Activated T-cell treated with anti-CD3 and anti-CD28 coated beads for 48 hours (primary cell): ENCODE measurements around the gene GNS.

ENCODE experiments used
- DNase-seq: peaks from one replicate; pipeline ENCODE4 v3.0.0-alpha.2; 2020; ENCODE audit warnings: low read depth

Gene GNS

DNA sequence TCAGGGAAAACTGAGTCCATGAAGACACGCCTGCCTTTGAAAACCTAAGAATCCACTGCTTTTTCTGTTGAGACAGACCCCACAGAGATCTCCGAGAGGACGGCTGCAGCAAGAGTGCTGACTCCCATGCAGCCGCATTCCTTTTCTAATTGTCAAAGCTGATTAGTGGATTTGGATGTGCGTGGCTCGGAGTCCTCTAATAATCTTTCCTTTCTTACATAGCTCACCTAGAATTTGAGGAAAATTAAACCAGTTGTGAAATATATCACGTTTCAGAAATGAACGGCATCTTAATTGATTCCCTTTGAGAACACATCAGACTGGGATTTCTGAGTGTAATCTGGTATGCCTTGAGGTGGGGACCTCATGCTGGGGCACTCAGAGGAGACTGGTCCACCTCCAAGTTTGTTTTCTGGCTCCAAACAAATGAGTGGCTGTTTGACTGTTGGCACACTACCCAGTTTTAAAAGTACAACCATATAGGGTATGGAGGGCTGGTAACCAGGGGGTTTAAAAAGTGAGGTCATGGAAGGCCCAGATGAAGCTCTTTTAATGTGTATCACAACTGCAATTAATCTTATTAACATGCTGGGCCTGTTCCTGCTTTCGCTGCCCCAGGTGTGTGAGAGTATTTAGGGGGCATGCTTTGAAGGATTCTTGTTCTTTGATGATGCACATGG lies 85.6 kb downstream of the GNS start:
- no peak for DNase-seq

DNA sequence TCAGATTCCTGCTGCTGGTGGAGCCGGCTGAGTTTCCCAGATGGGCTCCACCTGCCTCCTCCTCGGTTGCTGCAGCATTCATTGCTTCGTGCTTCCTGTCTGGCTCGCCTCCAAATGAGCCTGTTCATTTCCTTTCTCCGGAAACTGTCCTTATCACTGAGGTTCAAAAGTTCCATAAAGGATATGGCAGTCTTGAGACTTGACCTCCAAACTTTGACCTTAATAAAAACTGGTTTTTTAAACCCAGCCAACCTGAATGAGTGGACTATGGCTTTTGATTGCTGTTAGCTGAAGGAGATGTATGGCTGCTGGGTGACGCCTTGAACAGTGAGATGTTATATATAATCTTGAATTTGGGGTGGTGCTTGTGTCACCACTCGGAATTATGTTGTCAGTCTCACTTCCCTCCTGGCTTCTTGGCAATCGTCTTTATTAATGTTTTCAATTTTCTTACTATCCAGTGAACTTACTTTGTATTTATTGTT lies 86.2 kb downstream of the GNS start:
- DNase-seq, result no peak

DNA sequence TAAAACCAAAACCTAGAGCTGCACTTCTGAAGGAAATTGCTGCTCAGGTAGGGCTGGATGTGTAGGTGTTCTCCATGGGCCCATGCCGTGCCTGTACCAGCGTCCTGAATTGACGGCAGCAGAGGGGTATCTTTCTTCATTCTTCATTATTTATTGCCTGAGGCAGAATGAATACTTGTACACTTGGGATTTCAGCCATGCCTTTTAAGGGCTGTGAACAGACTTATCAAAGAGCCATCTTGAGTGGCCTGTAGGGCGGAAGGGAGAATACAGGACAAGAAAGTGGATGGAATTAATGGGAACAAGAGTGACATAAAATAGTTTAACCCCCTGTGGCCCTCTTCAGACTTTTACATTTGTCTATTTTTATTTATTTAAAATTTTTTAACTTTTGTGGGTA lies 87.5 kb downstream of the GNS start:
- DNase-seq, result no peak

DNA sequence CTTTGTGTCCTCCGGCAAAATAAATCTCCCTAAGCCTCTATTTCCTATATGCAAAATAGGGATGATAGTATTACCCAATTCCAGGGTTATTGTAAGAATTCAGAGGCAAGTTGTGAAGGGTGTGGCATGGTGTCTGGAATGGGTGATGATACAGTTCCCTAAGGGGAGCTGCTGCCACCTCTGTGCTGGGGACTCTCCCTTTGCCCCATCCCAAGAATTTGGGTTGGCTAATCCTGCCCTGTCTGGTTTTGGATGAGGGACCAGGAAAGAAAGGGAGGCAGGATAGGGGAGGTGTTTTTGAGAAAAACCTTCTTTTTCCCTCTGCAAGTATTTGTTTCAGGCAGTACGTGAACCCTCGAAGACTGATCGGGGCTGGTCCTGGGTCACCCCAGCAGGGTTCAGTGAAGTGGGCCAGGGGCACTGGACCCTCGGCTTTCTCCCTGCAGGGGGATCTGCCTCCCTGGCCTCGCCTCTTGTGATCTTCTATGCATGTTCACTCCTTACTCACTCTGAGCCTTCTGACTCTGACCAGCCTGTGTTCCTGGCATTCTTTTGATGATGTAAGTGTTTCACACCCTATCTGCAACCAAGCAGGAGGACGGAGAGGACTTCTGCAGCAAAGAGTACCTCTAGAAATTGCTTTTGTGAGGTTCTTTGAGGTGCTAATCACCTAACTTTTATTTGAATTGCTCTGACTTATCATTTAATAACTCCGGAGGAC lies 88.1 kb downstream of the GNS start:
- no peak for DNase-seq

GRCh38 chr12:64670019-64670418 lies 89.2 kb downstream of the GNS start:
- DNase-seq, result no peak

- no peak for DNase-seq
These were observed 89.8 kb downstream of the GNS start for GRCh38 chr12:64669270-64669842.

DNA sequence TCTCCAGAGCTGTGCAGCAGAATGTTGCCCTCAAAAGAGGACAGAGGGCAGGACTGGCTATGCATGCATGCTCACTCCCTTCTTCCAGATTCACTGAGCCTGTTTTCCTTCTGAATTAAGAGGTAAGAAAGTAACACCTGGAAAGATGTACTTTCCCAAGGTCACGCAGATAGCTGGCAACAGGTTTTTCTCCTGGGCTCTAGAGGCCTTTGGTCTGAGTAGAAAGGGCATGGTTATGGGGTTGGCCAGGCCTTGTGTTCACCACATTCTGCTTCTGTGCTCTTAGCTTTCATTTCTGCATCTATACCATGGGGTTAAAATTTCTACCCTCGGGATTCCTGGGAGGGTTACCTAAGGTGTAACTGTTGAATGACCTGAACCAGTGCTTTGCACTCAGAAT lies 91.4 kb downstream of the GNS start:
- no peak for DNase-seq

- DNase-seq, result no peak
These were observed 92.9 kb downstream of the GNS start for GRCh38 chr12:64666054-64666914.

GRCh38 chr12:64665514-64665913 lies 93.7 kb downstream of the GNS start:
- no peak for DNase-seq
